GM19043 (cell line): ENCODE results near the gene EMC7.
"Not testable (repeated sequence)": the region's sequence is repeated elsewhere in the genome, so short reads cannot be mapped to it uniquely, and the experiment has no call there.

Source experiments
- ATAC-seq: cut with Tn5 transposase; IDR thresholded peaks from one replicate; pipeline ENCODE4 v1.9.1; 2021; ENCODE audit warnings: low read depth; ENCODE audit not compliant: unreplicated experiment

The EMC7 gene

GRCh38 chr15:34099914-34100313, 1.7 kb downstream of the EMC7 start:
- no peak for ATAC-seq

GRCh38 chr15:34085746-34086145, 15.9 kb downstream of the EMC7 start:
- ATAC-seq = no peak

GRCh38 chr15:34084086-34084485, 17.6 kb downstream of the EMC7 start:
- no peak for ATAC-seq

- no peak for ATAC-seq
Observed at GRCh38 chr15:34079904-34080303, 21.8 kb downstream of the EMC7 start.

- ATAC-seq = no peak
Observed at GRCh38 chr15:34078900-34079299, 22.8 kb downstream of the EMC7 start.

GRCh38 chr15:34076785-34077184, 24.9 kb downstream of the EMC7 start:
- ATAC-seq = no peak

- ATAC-seq = no peak
Observed at GRCh38 chr15:34070003-34070402, 31.7 kb downstream of the EMC7 start.

- no peak for ATAC-seq
Observed at GRCh38 chr15:34065941-34066340, 35.7 kb downstream of the EMC7 start.

- no peak for ATAC-seq
Observed at GRCh38 chr15:34065261-34065660, 36.4 kb downstream of the EMC7 start.

- no peak for ATAC-seq
Observed at GRCh38 chr15:34064438-34064837, 37.2 kb downstream of the EMC7 start.

- ATAC-seq = no peak
Observed at GRCh38 chr15:34059946-34060345, 41.7 kb downstream of the EMC7 start.

GRCh38 chr15:34059476-34059875, 42.2 kb downstream of the EMC7 start:
- no peak for ATAC-seq

- ATAC-seq = no peak
Observed at GRCh38 chr15:34056911-34057310, 44.8 kb downstream of the EMC7 start.

GRCh38 chr15:34055868-34056595, 45.6 kb downstream of the EMC7 start:
- ATAC-seq = no peak

- no peak for ATAC-seq
Observed at GRCh38 chr15:34054081-34054707, 47.5 kb downstream of the EMC7 start.

- ATAC-seq = not testable (repeated sequence)
Observed at GRCh38 chr15:34050385-34050784, 51.3 kb downstream of the EMC7 start.

- ATAC-seq = no peak
Observed at GRCh38 chr15:34049112-34049511, 52.5 kb downstream of the EMC7 start.

GRCh38 chr15:34047893-34048775, 53.5 kb downstream of the EMC7 start:
- no peak for ATAC-seq

GRCh38 chr15:34046471-34047145, 55.1 kb downstream of the EMC7 start:
- no peak for ATAC-seq

- no peak for ATAC-seq
Observed at GRCh38 chr15:34043813-34044212, 57.8 kb downstream of the EMC7 start.

GRCh38 chr15:34043391-34043790, 58.3 kb downstream of the EMC7 start:
- ATAC-seq = no peak
